Right lobe of liver (tissue), 6 donors: ENCODE data around the gene NUDT22. TPM values are rescaled to one million over a fixed set of nuclear protein-coding genes. Genes with fewer than 3 reads are reported as not detected.

ENCODE experiments used
- ATAC-seq, 4 donors: fragments of 200-7000 bp; cut with Tn5 transposase; one replicate each; pipeline ENCODE4 v1.9.1; 2020; ENCODE audit warnings: mild to moderate bottlenecking in 4 of 4, moderate library complexity in 4 of 4
- DNase-seq, 3 donors: peaks; one replicate each; pipeline ENCODE4 v3.0.0-alpha.2; 2020
- H3K27ac ChIP-seq, 3 donors: fragments of 200-600 bp; one replicate each; pipeline ENCODE4 v1.8.0; 2022
- H3K27me3 ChIP-seq, 2 donors: fragments of 200-600 bp; one replicate each; pipeline ENCODE4 v1.8.0; 2022
- H3K36me3 ChIP-seq, 4 donors: fragments of 200-600 bp; sonication (generic) in 1 of 4; one replicate each; pipeline versions ENCODE4 v1.5.1 to v1.8.0; 2017 to 2022; ENCODE audit warnings: control low read depth in 1 of 4
- H3K4me1 ChIP-seq, 4 donors: fragments of 200-600 bp; sonication (generic) in 1 of 4; one replicate each; pipeline versions ENCODE4 v1.5.1 to v1.8.0; 2017 to 2022; ENCODE audit warnings: control low read depth in 1 of 4
- H3K4me3 ChIP-seq, 3 donors: fragments of 200-600 bp; one replicate each; pipeline ENCODE4 v1.8.0; 2022
- H3K9me3 ChIP-seq, 4 donors: fragments of 200-600 bp; sonication (generic) in 1 of 4; one replicate each; pipeline versions ENCODE4 v1.5.1 to v1.8.0; 2017 to 2022; ENCODE audit warnings: control low read depth in 1 of 4
- POLR2A ChIP-seq: fragments of 450-650 bp; IDR thresholded peaks from one replicate; pipeline ENCODE4 v1.6.1; 2017; ENCODE audit warnings: antibody characterized with exemption, mild to moderate bottlenecking
- WGBS: methylation state at CpG from one replicate; pipeline ENCODE4 v1.1.6; 2018; ENCODE audit warnings: low coverage, low lambda C conversion rate; ENCODE audit not compliant: insufficient coverage; ENCODE audit errors: missing lambda C conversion rate; 5-methylcytosine and 5-hydroxymethylcytosine counted together
- intact Hi-C, 2 donors: fragments of 100-400 bp; cut with DNase I; formaldehyde crosslinking; loops; one replicate each; pipeline versions ENCODE4 v1.11.2 to v1.14.1; 2022
- total RNA-seq, 6 experiments: library from RNA; depleted of rRNA in 2 of 6; stranded (reverse); fragments of >200 nt in 2 of 6; fragmentation: NEBNext Ultra II Directional in 3 of 6; extraction: Animal tissue kit (Norgen Biotek cat#: 25700) in 3 of 6; gene quantifications; one replicate each; pipeline versions ENCODE4 v1.1.0 to v1.2.4, GENCODE V29; 2016 to 2023
- TF ChIP-seq, protein P1 (sequence below), 4 donors: fragments of 200-600 bp in 3 of 4; fragments of 450-650 bp in 1 of 4; IDR thresholded peaks; one replicate each; pipeline versions ENCODE4 v1.5.1 to v1.8.0; 2016 to 2022; ENCODE audit warnings: antibody characterized with exemption in 4 of 4, mild to moderate bottlenecking in 2 of 4
- donor health status: DM: no; HTN: yes; CAD: no.
- donor health status: DM: no; HTN: no; CAD: no.
- donor health status: DM: no; HTN: no; CAD: no.
- donor health status: DM: no; HTN: yes; CAD: no.
- donor health status: DM: no; HTN: yes; CAD: no.

NUDT22 gene
- total RNA-seq, 6 experiments from 2014 or later, result 23.2 to 46.7 (median 32.1) TPM

DNA sequence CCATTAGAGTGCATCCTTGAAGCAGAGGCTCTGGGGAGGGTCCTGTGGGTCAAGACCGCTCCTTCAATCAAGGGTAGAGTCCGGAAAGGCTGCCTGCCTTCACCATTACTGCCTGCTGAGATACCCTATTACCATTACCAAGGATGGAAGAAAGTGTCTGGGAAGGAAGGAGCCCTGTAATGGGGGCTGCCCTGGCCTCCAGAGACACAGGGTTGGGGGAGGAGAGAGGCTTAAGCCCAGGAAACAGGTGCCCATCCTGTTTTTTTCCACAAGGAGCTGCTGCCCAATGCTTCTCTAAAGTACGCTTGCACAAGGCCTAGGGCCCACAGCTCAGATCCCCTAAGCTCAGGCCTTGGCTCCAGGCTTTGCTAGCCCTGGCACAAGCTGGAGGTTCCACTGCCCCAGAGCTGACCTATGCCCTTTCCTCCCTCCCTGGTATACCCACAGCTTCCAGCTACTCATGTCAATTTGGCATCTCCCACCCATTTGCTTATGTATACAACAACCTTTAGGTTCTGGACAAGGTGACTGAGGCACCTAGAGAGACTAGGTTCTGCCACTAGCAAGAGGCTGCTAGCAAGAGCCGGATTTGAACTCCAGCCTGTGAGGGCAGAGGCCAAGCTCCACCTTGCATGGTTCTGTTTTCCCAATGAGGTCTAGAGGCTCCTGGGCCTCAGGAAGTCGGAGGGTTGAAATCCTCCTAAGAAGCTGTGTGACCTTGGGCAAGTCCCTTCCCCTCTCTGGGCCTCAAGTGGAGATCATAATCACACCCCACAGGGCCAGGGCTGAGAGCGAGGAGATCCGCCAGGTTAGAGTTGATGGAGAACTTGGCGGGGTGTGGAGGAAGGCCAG is 23.7 kb downstream of the NUDT22 start:
- H3K9me3 ChIP-seq, result no peaks in the 10 kb centered on the region
- no peak overlapping the region for H3K4me3 ChIP-seq
- intact Hi-C loops, result no loop called here
- ATAC-seq (peak in 3 of 4 donors; percentile 7 to 25 (median 22)), DNase-seq (no peak)
- WGBS, result 83% methylated on average over 1 of the region's 8 CpGs
- no peaks in the 10 kb centered on the region for H3K27me3 ChIP-seq
- TF ChIP-seq POLR2A, result no peak
- TF ChIP-seq, protein P1, sequence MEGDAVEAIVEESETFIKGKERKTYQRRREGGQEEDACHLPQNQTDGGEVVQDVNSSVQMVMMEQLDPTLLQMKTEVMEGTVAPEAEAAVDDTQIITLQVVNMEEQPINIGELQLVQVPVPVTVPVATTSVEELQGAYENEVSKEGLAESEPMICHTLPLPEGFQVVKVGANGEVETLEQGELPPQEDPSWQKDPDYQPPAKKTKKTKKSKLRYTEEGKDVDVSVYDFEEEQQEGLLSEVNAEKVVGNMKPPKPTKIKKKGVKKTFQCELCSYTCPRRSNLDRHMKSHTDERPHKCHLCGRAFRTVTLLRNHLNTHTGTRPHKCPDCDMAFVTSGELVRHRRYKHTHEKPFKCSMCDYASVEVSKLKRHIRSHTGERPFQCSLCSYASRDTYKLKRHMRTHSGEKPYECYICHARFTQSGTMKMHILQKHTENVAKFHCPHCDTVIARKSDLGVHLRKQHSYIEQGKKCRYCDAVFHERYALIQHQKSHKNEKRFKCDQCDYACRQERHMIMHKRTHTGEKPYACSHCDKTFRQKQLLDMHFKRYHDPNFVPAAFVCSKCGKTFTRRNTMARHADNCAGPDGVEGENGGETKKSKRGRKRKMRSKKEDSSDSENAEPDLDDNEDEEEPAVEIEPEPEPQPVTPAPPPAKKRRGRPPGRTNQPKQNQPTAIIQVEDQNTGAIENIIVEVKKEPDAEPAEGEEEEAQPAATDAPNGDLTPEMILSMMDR (IDR thresholded peaks at IDR 0.05), result no peak
- no peaks in the 10 kb centered on the region for H3K36me3 ChIP-seq
- peaks cover 0 to 27% (median 12%) of the 10 kb centered on the region in 4 donors for H3K4me1 ChIP-seq
- H3K27ac ChIP-seq, result no peak overlapping the region

DNA sequence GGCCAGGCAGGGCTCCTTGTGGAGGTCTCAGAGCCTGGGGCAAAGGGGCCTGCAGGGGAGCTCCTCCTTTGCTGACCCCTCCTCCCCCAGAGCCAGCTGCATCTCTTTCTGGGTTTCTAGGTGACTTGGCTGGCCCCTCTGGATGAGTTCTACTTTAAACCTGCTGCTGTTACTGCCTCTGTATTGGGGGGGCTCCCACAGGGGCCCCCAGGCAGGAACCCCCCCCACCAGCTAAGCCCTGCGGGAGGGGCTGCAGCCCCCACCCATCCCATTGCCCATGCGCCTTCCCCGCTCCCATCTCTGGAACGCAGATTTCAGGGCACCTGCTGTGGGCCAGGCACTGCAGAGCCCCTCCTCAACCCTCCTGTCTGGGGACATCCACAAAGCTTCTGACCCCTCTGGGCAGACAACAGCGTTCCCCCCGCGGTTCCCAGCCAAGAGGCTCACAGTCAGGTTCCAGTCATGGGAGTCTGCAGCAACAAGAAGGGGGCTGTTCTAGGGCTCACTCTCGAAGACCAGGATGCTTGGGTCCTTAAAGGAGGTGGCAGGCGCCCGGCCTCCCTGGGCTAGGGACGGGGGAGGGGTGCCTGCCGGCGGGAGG is 24.4 kb downstream of the NUDT22 start:
- WGBS, result no CpG with 5 or more reads among the region's 13 CpGs
- peak in 1 of 3 donors; percentile 28 for DNase-seq
- peaks cover 0 to 26% (median 12%) of the 10 kb centered on the region in 4 donors for H3K4me1 ChIP-seq

DNA sequence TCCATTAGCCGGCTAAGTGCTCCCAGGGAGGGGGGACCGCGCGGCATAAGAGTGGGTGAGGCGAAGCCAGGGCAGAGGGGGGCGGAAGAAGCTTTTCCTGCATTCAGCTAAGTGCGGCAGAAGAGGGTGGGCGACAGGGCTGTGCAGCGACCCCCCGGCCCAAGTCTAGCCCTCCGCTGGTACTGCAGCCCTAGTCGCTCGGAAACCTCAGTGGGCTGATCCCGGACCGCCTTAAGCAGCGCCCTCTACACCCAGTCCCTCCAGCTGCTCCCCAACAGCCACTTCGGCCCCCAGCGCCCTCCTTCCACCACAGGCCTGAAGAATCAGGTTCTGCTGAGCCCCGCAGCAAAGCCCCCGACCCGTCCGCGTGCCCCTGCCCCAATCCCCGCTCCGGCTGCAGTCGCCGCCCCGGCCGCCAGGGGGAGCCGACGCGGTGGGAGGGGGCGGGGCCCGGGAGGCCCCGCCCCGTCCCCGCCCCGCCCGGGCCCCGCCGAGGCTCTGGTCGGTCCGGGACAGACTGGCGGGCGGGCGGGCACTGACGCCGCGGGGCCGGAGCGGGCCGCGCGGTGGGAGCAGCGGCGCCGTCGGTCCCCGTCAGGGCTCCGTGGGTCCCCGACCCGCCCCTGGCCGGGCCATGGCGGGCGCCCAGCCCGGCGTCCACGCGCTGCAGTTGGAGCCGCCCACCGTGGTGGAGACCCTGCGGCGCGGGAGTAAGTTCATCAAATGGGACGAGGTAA is 25.1 kb downstream of the NUDT22 start, which contains the start of gene PLCB3:
Gene PLCB3, plus strand, starts transcription at position 515 of the 737 bp plus-strand sequence. Its CDS starts 120 bp downstream, at position 635.
- ATAC-seq, result peak; percentile 56 to 77 (median 62)
- Histone ChIP-seq H3K4me1 (peaks cover 0 to 25% (median 12%) of the 10 kb centered on the region in 4 donors), H3K4me3 (peak within 1 kb of the TSS; percentile 72 to 87 (median 85)), H3K27ac (peak within 1 kb of the TSS; percentile 44 to 69 (median 63)), H3K27me3 (no peaks in the 10 kb centered on the region), H3K9me3 (no peaks in the 10 kb centered on the region), H3K36me3 (no peaks in the 10 kb centered on the region)
- TF ChIP-seq, protein P1 (IDR thresholded peaks at IDR 0.05), result peak; percentile 64 to 88 (median 76)
- peak; percentile 79 for TF ChIP-seq POLR2A
- WGBS, result 4% methylated on average over 17 of the region's 75 CpGs
- intact Hi-C loops, result no loop called here
- DNase-seq, result peak in 2 of 3 donors; percentile 74 to 76

More for the DNA sequence above, 24.4 kb downstream of the NUDT22 start:
- Histone ChIP-seq H3K9me3 (no peaks in the 10 kb centered on the region), H3K27me3 (no peaks in the 10 kb centered on the region), H3K36me3 (no peaks in the 10 kb centered on the region), H3K27ac (no peak overlapping the region), H3K4me3 (peak overlapping the region; percentile 29 to 87 (median 72))
- intact Hi-C loops, result no loop called here
- ATAC-seq, result no peak
- TF ChIP-seq, protein P1 (IDR thresholded peaks at IDR 0.05), result no peak

DNA sequence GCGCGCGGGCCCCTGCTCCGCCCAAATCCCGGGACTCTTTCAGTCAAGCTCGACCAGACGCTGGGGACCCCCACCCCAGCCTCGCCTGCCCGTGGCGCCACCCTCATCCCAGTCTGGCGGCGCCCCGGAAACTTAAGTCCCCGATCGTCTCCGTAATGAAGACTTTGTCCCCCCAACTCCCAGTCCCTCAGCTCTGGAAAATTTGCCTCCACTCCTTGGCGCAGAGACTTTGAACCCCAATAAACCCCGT is 25.6 kb downstream of the NUDT22 start:
- intact Hi-C loops, result no loop called here
- WGBS, result 7% methylated on average over 2 of the region's 18 CpGs
- DNase-seq (peak in 1 of 3 donors; percentile 44), ATAC-seq (no peak)
- Histone ChIP-seq H3K27me3 (no peaks in the 10 kb centered on the region), H3K9me3 (no peaks in the 10 kb centered on the region), H3K4me3 (peak overlapping the region; percentile 72 to 87 (median 85)), H3K27ac (peak overlapping the region; percentile 44 to 69 (median 63)), H3K4me1 (peaks cover 0 to 25% (median 12%) of the 10 kb centered on the region in 4 donors), H3K36me3 (peaks cover 0 to 5% (median 0%) of the 10 kb centered on the region in 4 donors)
- TF ChIP-seq POLR2A, result no peak
- TF ChIP-seq, protein P1 (IDR thresholded peaks at IDR 0.05), result no peak
